Right lobe of liver (tissue), 4 donors: ENCODE data around the gene FBXO44.

Source experiments
- CTCF ChIP-seq, 4 donors: fragments of 200-600 bp in 3 of 4; fragments of 450-650 bp in 1 of 4; IDR thresholded peaks; one replicate each; pipeline versions ENCODE4 v1.5.1 to v1.8.0; 2016 to 2022; ENCODE audit warnings: antibody characterized with exemption in 4 of 4, mild to moderate bottlenecking in 2 of 4
- POLR2A ChIP-seq: fragments of 450-650 bp; IDR thresholded peaks from one replicate; pipeline ENCODE4 v1.6.1; 2017; ENCODE audit warnings: antibody characterized with exemption, mild to moderate bottlenecking
- donor health status: DM: no; HTN: no; CAD: no.
- donor health status: DM: no; HTN: no; CAD: no.
- donor health status: DM: no; HTN: yes; CAD: no.

- no peak for TF ChIP-seq POLR2A
- no peak for TF ChIP-seq CTCF (IDR thresholded peaks at IDR 0.05)
Measured at GRCh38 chr1:11658542-11658941, 3.9 kb downstream of the FBXO44 start.
